Activated T-helper 1 cell treated with anti-CD3 and anti-CD28 coated beads, Interleukin-12 subunit alpha, Interleukin-12 subunit beta, Interleukin-2, Interleukin-4 antibody, amounts not matched to agents 30 ng/mL and 10 ng/mL and 1 ng/mL, durations not matched to agents 14 hours and 24 hours and 36 hours (primary cell): Measurements from ENCODE around the gene NUP205. TPM values are rescaled to one million over a fixed set of nuclear protein-coding genes. Genes with fewer than 3 reads are reported as not detected.
"Not testable (repeated sequence)": the region's sequence is repeated elsewhere in the genome, so short reads cannot be mapped to it uniquely, and the experiment has no call there.

ENCODE experiments used
- DNase-seq: peaks from one replicate; pipeline ENCODE4 v3.0.0; 2021; ENCODE audit warnings: low spot score
- H3K27ac Mint-ChIP-seq: one replicate; pipeline ENCODE4 v1.8.0; 2021; ENCODE audit warnings: mild to moderate bottlenecking, mixed read lengths
- H3K27me3 Mint-ChIP-seq: one replicate; pipeline ENCODE4 v1.8.0; 2022; ENCODE audit warnings: mild to moderate bottlenecking, moderate library complexity, mixed read lengths; ENCODE audit not compliant: insufficient read depth
- H3K36me3 Mint-ChIP-seq: one replicate; pipeline ENCODE4 v1.8.0; 2021; ENCODE audit warnings: low read depth, mixed read lengths
- H3K4me1 Mint-ChIP-seq: one replicate; pipeline ENCODE4 v1.8.0; 2021; ENCODE audit warnings: low read depth, mixed read lengths
- H3K4me3 Mint-ChIP-seq: one replicate; pipeline ENCODE4 v1.8.0; 2021; ENCODE audit warnings: mild to moderate bottlenecking, moderate library complexity, mixed read lengths
- H3K9me3 Mint-ChIP-seq: one replicate; pipeline ENCODE4 v1.8.0; 2021; ENCODE audit warnings: mixed read lengths
- intact Hi-C: fragments of 100-400 bp; cut with micrococcal nuclease; formaldehyde crosslinking; loops from one replicate; pipeline ENCODE4 v1.15.1; 2024
- total RNA-seq: library from RNA; stranded (reverse); gene quantifications from 2 replicates; pipeline ENCODE4 v1.2.3, GENCODE V29; 2022

NUP205 gene
- total RNA-seq, 1 donor from 2014 or later = 110 TPM

DNA sequence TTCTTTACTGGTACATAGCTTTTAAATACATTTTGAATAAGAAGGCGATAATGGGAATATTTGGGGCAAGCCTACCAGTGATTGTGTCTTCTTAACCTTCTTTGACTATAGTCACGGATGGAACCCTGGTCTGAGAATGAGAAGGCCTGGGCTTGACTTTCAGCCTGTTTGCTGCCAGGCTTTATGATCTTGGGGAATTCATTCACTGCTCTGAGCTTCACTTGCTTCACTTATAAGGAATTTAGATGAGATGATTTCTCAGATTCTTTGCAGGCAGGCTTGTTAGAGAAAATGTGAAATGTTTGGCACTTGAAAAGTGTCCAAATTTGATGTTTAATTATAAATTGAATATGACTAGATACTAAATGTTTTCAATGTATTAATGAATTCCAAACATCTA lies 42.5 kb downstream of the NUP205 start:
- H3K27ac Mint-ChIP-seq = no peak overlapping the region
- H3K36me3 Mint-ChIP-seq = peaks cover 43% of the 10 kb centered on the region
- H3K4me1 Mint-ChIP-seq = no peaks in the 10 kb centered on the region
- no peak for DNase-seq
- no peaks in the 10 kb centered on the region for H3K9me3 Mint-ChIP-seq
- intact Hi-C loops = loop anchor here (2.0 kb wide), 1 partner anchor 15 kb away; no protein-coding TSS in a partner anchor
- H3K4me3 Mint-ChIP-seq = no peak overlapping the region
- no peaks in the 10 kb centered on the region for H3K27me3 Mint-ChIP-seq

DNA sequence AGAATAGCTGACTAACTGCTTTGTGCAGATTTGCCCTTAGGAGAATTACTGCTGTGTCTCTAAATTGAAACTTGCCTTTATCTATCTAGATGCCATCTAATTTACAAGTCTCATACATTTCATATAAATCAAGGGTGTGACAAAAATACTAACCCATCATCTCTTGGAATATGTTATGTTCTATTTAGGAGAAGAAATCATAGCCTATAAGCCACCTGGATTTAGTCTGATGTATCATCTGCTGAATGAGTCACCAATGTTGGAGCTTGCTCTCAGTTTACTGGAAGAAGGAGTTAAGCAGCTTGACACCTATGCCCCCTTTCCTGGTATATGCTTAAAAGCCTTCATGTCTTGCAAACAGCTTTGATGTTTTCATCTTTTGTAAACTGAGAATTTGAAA lies 43.5 kb downstream of the NUP205 start:
- Mint-ChIP-seq H3K4me1 (no peaks in the 10 kb centered on the region), H3K27me3 (no peaks in the 10 kb centered on the region), H3K36me3 (peaks cover 43% of the 10 kb centered on the region), H3K27ac (no peak overlapping the region), H3K9me3 (no peaks in the 10 kb centered on the region), H3K4me3 (no peak overlapping the region)
- intact Hi-C loops = loop anchor here (2.0 kb wide), 1 partner anchor 16 kb away; no protein-coding TSS in a partner anchor
- no peak for DNase-seq

DNA sequence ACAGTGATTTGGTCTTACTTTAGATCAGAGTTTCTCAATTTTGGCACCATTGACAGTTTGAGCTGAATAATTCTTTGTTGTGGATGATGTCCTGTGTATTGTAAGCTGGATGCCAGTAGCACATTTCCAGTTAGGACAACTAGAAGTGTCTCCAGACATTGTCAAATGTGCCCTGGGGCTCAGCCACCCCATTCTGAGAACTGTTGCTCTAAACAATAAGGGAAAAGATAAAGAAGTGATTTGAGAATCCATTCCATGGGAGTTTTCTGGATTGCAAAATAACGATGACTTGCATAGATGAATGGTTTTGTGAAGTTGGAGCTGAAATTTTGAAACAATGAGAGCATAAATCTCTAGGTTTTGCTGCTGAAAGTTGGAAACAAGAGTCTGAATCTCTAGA lies 44.6 kb downstream of the NUP205 start:
- DNase-seq = no peak
- Mint-ChIP-seq H3K9me3 (no peaks in the 10 kb centered on the region), H3K4me3 (no peak overlapping the region), H3K36me3 (peaks cover 48% of the 10 kb centered on the region), H3K27ac (no peak overlapping the region), H3K4me1 (no peaks in the 10 kb centered on the region), H3K27me3 (no peaks in the 10 kb centered on the region)
- intact Hi-C loops = no loop called here

DNA sequence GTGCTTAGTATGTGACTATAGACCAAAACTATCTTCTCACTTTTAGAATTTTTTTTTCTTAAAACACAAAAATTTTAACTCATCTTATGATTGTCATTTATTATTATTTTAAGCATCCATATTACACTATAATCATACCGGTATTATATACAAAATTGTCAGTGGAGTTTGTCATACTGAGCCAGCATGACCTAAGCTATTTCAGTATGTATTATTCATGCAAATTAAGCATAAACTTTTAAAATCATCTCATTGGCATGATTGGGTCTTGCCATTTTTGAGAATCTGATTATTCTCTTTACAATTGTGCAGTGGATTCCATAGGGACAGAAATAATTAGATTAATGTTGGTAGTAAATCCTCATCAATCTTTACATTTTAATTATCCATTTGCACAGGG lies 58.4 kb downstream of the NUP205 start:
- Mint-ChIP-seq H3K27me3 (no peaks in the 10 kb centered on the region), H3K4me3 (no peak overlapping the region), H3K9me3 (no peaks in the 10 kb centered on the region), H3K36me3 (peaks cover 33% of the 10 kb centered on the region), H3K4me1 (no peaks in the 10 kb centered on the region), H3K27ac (no peak overlapping the region)
- no peak for DNase-seq
- intact Hi-C loops = loop anchor here (5.0 kb wide), 1 partner anchor 39 kb away; no protein-coding TSS in a partner anchor

DNA sequence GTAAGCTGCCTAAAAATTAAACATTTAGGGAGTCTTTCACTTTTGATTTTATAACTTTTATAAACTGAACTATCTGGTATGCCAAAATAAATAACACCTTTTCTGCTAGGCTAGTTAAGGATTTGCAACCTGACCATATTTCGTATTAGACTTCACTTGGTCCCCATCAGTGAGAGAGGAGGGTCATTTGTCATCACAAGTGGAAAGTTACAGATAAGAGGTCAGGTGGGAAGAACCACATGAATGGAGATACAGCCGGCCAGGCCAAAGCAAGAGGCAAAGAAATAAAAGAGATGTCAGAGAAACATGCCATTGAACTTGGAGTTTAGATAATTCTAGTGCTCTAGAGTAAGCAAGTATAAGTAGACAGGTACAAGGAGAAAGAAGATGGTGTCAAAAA lies 60.1 kb downstream of the NUP205 start:
- Mint-ChIP-seq H3K36me3 (peaks cover 26% of the 10 kb centered on the region), H3K4me3 (no peak overlapping the region), H3K4me1 (no peaks in the 10 kb centered on the region), H3K27ac (no peak overlapping the region), H3K9me3 (no peaks in the 10 kb centered on the region), H3K27me3 (no peaks in the 10 kb centered on the region)
- no peak for DNase-seq
- intact Hi-C loops = loop anchor here (5.0 kb wide), 1 partner anchor 40 kb away; no protein-coding TSS in a partner anchor

DNA sequence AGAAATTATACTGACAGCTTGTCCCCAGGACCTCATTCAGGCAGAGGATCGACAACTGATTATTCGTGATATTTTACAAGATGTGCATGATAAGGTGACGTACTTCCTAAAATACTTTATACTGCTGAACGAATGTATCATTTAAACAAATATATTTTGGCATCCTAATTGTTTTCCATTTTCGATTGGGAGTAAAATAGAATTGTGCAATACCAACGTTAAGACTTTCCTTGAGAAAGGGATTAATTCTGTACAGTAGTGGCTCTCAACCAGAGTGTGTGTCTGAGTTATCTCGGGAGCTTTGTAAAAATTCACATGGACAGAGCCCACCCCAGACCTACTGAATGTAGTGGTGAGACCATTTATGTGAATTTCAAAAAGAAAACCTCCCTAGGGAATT lies 60.8 kb downstream of the NUP205 start:
- H3K36me3 Mint-ChIP-seq = peaks cover 28% of the 10 kb centered on the region
- H3K9me3 Mint-ChIP-seq = no peaks in the 10 kb centered on the region
- H3K27ac Mint-ChIP-seq = no peak overlapping the region
- intact Hi-C loops = loop anchor here (5.0 kb wide), 1 partner anchor 41 kb away; no protein-coding TSS in a partner anchor
- H3K27me3 Mint-ChIP-seq = no peaks in the 10 kb centered on the region
- no peaks in the 10 kb centered on the region for H3K4me1 Mint-ChIP-seq
- DNase-seq = no peak
- no peak overlapping the region for H3K4me3 Mint-ChIP-seq

DNA sequence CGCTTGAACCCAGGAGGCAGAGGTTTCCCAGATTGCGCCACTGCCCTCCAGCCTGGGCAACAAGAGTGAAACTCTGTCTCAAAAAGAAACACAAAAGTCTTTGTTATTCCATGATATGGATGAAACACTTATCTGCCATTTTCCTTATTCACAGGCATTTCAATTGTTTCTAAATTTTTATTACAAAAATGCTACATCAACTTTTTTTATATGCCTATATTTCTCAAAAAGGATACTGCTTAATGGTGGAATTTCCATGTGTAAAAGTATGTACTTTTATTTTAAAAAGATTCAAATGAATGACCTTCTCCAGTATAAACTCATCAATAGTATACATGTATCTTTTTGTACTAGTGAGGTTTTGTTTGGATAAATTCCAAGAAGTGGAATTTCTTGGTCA lies 62.7 kb downstream of the NUP205 start:
- Mint-ChIP-seq H3K4me3 (no peak overlapping the region), H3K27me3 (no peaks in the 10 kb centered on the region), H3K4me1 (no peaks in the 10 kb centered on the region), H3K9me3 (no peaks in the 10 kb centered on the region), H3K27ac (no peak overlapping the region), H3K36me3 (peaks cover 38% of the 10 kb centered on the region)
- no peak for DNase-seq
- intact Hi-C loops = loop anchor here (2.0 kb wide), 1 partner anchor 340 kb away; no protein-coding TSS in a partner anchor

DNA sequence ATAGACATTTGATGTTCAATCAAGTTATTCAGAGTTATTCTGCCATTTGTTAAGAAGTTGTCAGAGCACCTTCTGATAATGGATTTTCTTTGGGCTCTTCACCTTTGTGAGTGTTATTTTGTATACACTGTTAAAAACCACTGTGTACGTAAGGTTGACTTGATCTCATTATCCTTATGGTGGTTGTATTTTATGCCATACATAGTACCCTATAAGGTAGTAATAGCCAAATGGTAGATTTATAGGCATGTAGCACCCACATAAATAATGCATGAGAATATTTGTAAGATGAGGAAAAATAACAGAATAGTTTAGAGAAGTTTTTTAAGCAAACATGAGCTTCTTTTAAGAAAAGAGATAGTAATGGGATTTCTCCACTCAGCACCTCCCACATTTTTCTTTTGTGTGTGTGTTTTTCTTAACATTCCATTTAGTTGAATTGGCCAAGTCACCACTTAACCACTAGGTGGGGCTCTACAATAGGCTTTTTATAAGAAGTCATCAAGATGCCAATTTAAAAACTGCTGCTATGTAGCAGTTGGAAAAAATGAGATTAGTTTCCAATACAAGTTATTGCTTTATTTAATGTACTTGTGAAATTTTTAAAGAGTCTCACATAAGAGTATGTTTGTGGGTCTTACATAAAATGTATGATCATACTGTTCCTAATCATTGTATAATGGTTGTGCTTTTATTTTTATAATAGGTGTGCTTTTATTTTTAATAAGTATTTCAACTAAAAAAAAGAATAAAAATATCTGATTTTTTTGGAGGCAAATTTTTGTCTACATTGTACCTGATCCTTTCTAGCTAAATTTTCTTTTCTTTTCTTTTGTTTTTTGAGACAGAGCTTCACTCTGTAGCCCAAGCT lies 63.5 kb downstream of the NUP205 start:
- Mint-ChIP-seq H3K27ac (no peak overlapping the region), H3K27me3 (no peaks in the 10 kb centered on the region), H3K9me3 (no peaks in the 10 kb centered on the region), H3K4me1 (peaks cover 2% of the 10 kb centered on the region), H3K4me3 (no peak overlapping the region), H3K36me3 (peaks cover 38% of the 10 kb centered on the region)
- intact Hi-C loops = loop anchor here (1.0 to 2.0 kb wide), 2 partner anchors 24 to 340 kb away; no protein-coding TSS in a partner anchor
- no peak for DNase-seq

DNA sequence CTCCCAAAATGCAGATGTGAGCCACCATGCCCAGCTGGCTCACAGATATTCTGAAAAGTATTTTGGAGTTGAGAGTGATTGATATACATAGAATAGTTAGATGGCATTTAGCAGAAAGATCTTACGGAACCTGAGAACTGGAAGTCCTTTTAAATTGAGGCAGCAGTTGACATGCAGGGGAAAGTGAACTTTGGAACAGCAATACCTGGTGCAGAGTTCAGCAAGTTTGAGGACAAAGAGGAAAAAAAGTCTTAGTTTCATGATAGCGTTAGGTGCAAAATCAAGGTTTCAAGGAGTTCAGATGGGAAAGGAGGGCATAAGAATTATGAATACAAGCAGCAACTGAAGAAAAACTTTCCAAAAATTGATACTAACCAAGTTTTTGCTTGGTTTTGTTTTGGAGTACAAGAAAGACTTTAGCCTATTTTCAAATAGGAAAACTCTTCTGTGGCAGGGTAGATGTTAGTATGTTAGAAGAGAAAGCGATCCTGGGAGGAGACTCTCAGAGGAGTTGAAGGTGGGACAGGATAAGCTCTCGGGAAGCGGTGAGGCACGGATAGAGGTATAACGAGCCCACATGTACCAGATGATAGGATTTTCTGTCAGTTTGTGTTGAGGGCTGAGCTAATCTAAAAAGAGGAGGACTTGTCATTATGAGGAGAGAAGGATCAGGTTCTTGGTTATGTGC lies 76.6 kb downstream of the NUP205 start:
- intact Hi-C loops = no loop called here
- H3K9me3 Mint-ChIP-seq = no peaks in the 10 kb centered on the region
- no peak overlapping the region for H3K27ac Mint-ChIP-seq
- H3K4me1 Mint-ChIP-seq = no peaks in the 10 kb centered on the region
- H3K27me3 Mint-ChIP-seq = no peaks in the 10 kb centered on the region
- H3K36me3 Mint-ChIP-seq = peaks cover 49% of the 10 kb centered on the region
- no peak for DNase-seq
- no peak overlapping the region for H3K4me3 Mint-ChIP-seq

DNA sequence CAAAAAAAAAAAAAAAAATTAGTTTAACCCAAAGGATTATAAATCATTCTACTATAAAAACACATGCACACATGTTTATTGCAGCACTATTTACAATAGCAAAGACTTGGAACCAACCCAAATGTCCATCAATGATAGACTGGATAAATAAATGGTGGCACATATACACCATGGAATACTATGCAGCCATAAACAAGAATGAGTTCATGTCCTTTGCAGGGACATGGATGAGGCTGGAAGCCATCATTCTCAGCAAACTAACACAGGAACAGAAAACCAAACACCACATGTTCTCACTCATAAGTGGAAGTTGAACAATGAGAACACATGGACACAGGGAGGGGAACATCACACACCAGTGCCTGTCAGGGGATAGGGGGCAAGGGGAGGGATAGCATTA lies 82.0 kb downstream of the NUP205 start:
- DNase-seq, intact Hi-C loops, H3K27ac Mint-ChIP-seq, H3K9me3 Mint-ChIP-seq, H3K27me3 Mint-ChIP-seq, H3K4me3 Mint-ChIP-seq, H3K4me1 Mint-ChIP-seq: not testable (repeated sequence)
- H3K36me3 Mint-ChIP-seq = peaks cover 49% of the 10 kb centered on the region

DNA sequence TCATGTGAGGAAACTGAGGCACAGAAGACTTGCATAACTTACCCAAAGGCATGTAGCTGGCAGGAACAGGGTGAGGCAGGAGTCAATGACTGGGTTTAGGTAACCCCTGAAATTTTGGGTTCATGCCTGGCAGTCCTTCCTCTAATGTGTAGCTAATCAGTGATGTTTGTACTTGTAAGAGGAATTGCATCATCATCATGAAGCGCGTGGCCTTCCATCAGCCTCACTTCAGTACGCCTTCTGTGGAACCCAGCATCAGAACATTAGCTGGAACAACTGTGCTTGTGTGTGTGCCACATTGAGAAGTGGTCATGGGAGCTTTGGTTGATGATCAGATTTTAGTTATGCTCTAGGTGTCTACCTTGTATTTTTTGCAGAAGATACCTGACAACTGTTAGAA lies 86.4 kb downstream of the NUP205 start:
- Mint-ChIP-seq H3K4me1 (no peaks in the 10 kb centered on the region), H3K36me3 (peaks cover 39% of the 10 kb centered on the region), H3K27ac (no peak overlapping the region), H3K4me3 (no peak overlapping the region), H3K27me3 (no peaks in the 10 kb centered on the region), H3K9me3 (no peaks in the 10 kb centered on the region)
- DNase-seq = no peak
- intact Hi-C loops = no loop called here

DNA sequence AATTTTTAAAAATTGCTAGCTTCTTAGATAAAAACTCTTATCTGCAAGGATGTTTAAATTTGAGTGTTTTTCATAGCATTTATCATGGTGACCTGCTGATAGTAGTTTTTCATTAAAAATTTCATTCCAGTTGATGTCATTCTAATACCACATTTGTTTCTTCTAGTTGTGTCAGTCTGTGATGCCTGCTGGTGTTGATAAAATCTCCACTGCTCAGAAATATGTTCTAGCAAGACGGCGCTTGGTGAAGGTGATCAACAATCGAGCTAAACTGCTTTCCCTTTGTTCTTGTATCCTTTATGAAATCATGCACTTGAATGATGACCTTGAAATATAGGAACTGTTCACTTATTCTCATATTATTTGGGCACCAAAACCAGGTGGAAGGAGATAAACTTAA lies 87.0 kb downstream of the NUP205 start:
- intact Hi-C loops = loop anchor here (1.0 kb wide), 4 partner anchors 23 to 370 kb away; no protein-coding TSS in a partner anchor
- peaks cover 38% of the 10 kb centered on the region for H3K36me3 Mint-ChIP-seq

More for the DNA sequence above, 87.0 kb downstream of the NUP205 start:
- Mint-ChIP-seq H3K27ac (no peak overlapping the region), H3K9me3 (no peaks in the 10 kb centered on the region), H3K4me3 (no peak overlapping the region), H3K4me1 (no peaks in the 10 kb centered on the region), H3K27me3 (no peaks in the 10 kb centered on the region)
- DNase-seq = no peak
